A549 (cell line): ENCODE data around the gene REPS2. TPM values are rescaled to one million over a fixed set of nuclear protein-coding genes. Genes with fewer than 3 reads are reported as not detected.

ENCODE experiments used
- ATAC-seq, 2 experiments: fragments of 200-7000 bp in 1 of 2; fragments of >200 bp in 1 of 2; cut with Nextera tagmentation in 1 of 2; cut with Tn5 transposase in 1 of 2; 3 replicates each; pipeline versions ENCODE4 v1.8.0 to v1.9.1; 2018 to 2020; ENCODE audit warnings: mild to moderate bottlenecking in 1 of 2, moderate library complexity in 1 of 2
- CTCF ChIA-PET: fragments of 300-600 bp; sonication (Branson Sonifier 250); formaldehyde crosslinking; extraction: SDS; loops from one replicate; lab custom pipeline; 2021; ENCODE audit warnings: antibody characterized with exemption, inconsistent platforms; lab: Yijun Ruan, JAX
- POLR2A ChIA-PET: fragments of 350-600 bp; formaldehyde crosslinking; extraction: SDS; loops from one replicate; lab custom pipeline; 2021; ENCODE audit warnings: antibody characterized with exemption, inconsistent platforms; lab: Yijun Ruan, JAX
- DNase-seq, 2 experiments: peaks; one replicate each; pipeline versions ENCODE4 v3.0.0 to v3.0.0-alpha.2; 2011 to 2016; ENCODE audit warnings: low read depth in 1 of 2, low spot score in 1 of 2
- FAIRE-seq: peaks from 2 replicates; lab custom pipeline; 2011; peaks lifted over from hg19 to GRCh38; lab: Jason Lieb, UNC
- H3K27ac ChIP-seq, 2 experiments: fragments of >200 bp; sonication (Bioruptor Twin); formaldehyde crosslinking; 3 replicates each; pipeline ENCODE4 v1.5.1; 2016 to 2017
- H3K4me1 ChIP-seq: fragments of >200 bp; sonication (Bioruptor Twin); formaldehyde crosslinking; 3 replicates; pipeline ENCODE4 v1.6.1; 2016
- H3K4me2 ChIP-seq: fragments of >200 bp; sonication (Bioruptor Twin); formaldehyde crosslinking; 3 replicates; pipeline ENCODE4 v1.6.1; 2016
- H3K4me3 ChIP-seq: fragments of >200 bp; sonication (Bioruptor Twin); formaldehyde crosslinking; 3 replicates; pipeline ENCODE4 v1.5.1; 2016
- H3K9me3 ChIP-seq: fragments of >200 bp; sonication (Bioruptor Twin); formaldehyde crosslinking; 3 replicates; pipeline ENCODE4 v1.6.1; 2016
- CBX2 ChIP-seq: fragments of 200-600 bp; sonication (generic); IDR thresholded peaks from 2 replicates; pipeline ENCODE4 v1.6.1; 2016; ENCODE audit warnings: low read depth, mild to moderate bottlenecking, borderline replicate concordance
- CEBPB ChIP-seq, 2 experiments: fragments of >200 bp in 1 of 2; sonication (Bioruptor Twin) in 1 of 2; formaldehyde crosslinking in 1 of 2; IDR thresholded peaks; 2 replicates each; pipeline ENCODE4 v1.6.1; 2012 to 2016
- EHMT2 ChIP-seq: fragments of 200-600 bp; sonication (generic); IDR thresholded peaks from 2 replicates; pipeline ENCODE4 v1.6.1; 2016; ENCODE audit warnings: antibody characterized with exemption, low read depth, mild to moderate bottlenecking, moderate library complexity
- ESRRA ChIP-seq: fragments of 150-350 bp; IDR thresholded peaks from 2 replicates; pipeline ENCODE4 v1.6.1; 2014; ENCODE audit warnings: mild to moderate bottlenecking, low read length, borderline replicate concordance
- FOSL2 ChIP-seq, 2 experiments: fragments of 450-650 bp in 1 of 2; fragments of >200 bp in 1 of 2; sonication (Bioruptor Twin) in 1 of 2; formaldehyde crosslinking; IDR thresholded peaks; 2 replicates each; pipeline versions ENCODE4 v1.5.0 to v1.6.1; 2016 to 2020; ENCODE audit warnings: mild to moderate bottlenecking in 1 of 2, moderate library complexity in 1 of 2
- HOXA7 ChIP-seq: fragments of 250-450 bp; sonication (Bioruptor Pico); IDR thresholded peaks from 2 replicates; pipeline ENCODE4 v1.5.0; 2020; ENCODE audit warnings: mild to moderate bottlenecking, moderate library complexity
- HOXB5 ChIP-seq: fragments of 250-450 bp; sonication (Bioruptor Pico); IDR thresholded peaks from 2 replicates; pipeline ENCODE4 v1.5.0; 2020; ENCODE audit warnings: mild to moderate bottlenecking, moderate library complexity
- JUN ChIP-seq, 2 experiments: fragments of >200 bp; sonication (Bioruptor Twin); formaldehyde crosslinking; IDR thresholded peaks; 2 replicates in 1 of 2; 3 replicates in 1 of 2; pipeline ENCODE4 v1.6.1; 2016 to 2017
- MAZ ChIP-seq: fragments of 150-350 bp; IDR thresholded peaks from 2 replicates; pipeline ENCODE4 v1.6.1; 2014; ENCODE audit warnings: antibody characterized with exemption, low read depth, low read length, borderline replicate concordance
- NPAS2 ChIP-seq: fragments of 250-450 bp; sonication (Bioruptor Pico); IDR thresholded peaks from 2 replicates; pipeline ENCODE4 v1.8.0; 2022; ENCODE audit warnings: mild to moderate bottlenecking, moderate library complexity, borderline replicate concordance
- POLR2AphosphoS2 ChIP-seq: conservative IDR thresholded peaks from 2 replicates; pipeline ENCODE4 v1.6.1; 2012; ENCODE audit warnings: low read length, improper control_type of control experiment, inconsistent platforms
- RNF2 ChIP-seq: fragments of 200-600 bp; sonication (generic); IDR thresholded peaks from 2 replicates; pipeline ENCODE4 v1.6.1; 2016; ENCODE audit warnings: low read depth, mild to moderate bottlenecking, antibody characterized with exemption, moderate library complexity, borderline replicate concordance
- SREBF2 ChIP-seq: fragments of 450-650 bp; IDR thresholded peaks from 2 replicates; pipeline ENCODE4 v1.6.1; 2014; ENCODE audit warnings: mild to moderate bottlenecking, moderate library complexity
- TP53 ChIP-seq: fragments of 250-450 bp; sonication (Bioruptor Pico); IDR thresholded peaks from 2 replicates; pipeline ENCODE4 v1.5.0; 2021; ENCODE audit warnings: mild to moderate bottlenecking, moderate library complexity
- WGBS: methylation state at CpG from one replicate; pipeline ENCODE4 v1.1.6; 2017; ENCODE audit errors: missing lambda C conversion rate; 5-methylcytosine and 5-hydroxymethylcytosine counted together
- polyA plus RNA-seq, 4 experiments: library from polyadenylated mRNA; depleted of rRNA in 3 of 4; stranded (reverse); fragments of >200 nt; fragmentation: RNase III in 1 of 4; extraction: RNeasy Plus Mini Kit Qiagen cat#74134 plus additional on column Dnase treatment in 1 of 4; gene quantifications; 2 replicates in 3 of 4; 3 replicates in 1 of 4; pipeline ENCODE4 v1.2.3, GENCODE V29; 2011 to 2017
- TF ChIP-seq, protein P1 (sequence below): IDR thresholded peaks from 2 replicates; pipeline ENCODE4 v1.6.1; 2012; ENCODE audit warnings: low read depth, borderline replicate concordance
- TF ChIP-seq, protein P2 (sequence below): fragments of >200 bp; sonication (Bioruptor Twin); formaldehyde crosslinking; IDR thresholded peaks from 2 replicates; pipeline ENCODE4 v1.6.1; 2016
- TF ChIP-seq, protein P3 (sequence below): IDR thresholded peaks from 2 replicates; pipeline ENCODE4 v1.6.1; 2012
- TF ChIP-seq, protein P4 (sequence below): fragments of 250-450 bp; sonication (Bioruptor Pico); IDR thresholded peaks from 2 replicates; pipeline ENCODE4 v1.5.0; 2020; ENCODE audit warnings: low read depth, mild to moderate bottlenecking, moderate library complexity
- TF ChIP-seq, protein P5 (sequence below): fragments of 200-600 bp; sonication (generic); IDR thresholded peaks from 2 replicates; pipeline ENCODE4 v1.6.1; 2016; ENCODE audit warnings: antibody characterized with exemption, mild to moderate bottlenecking, moderate library complexity

The REPS2 gene
- polyA plus RNA-seq, 2 of the 4 experiments (the other 2 are of a cell fraction), result 0.17 to 0.76 TPM

DNA sequence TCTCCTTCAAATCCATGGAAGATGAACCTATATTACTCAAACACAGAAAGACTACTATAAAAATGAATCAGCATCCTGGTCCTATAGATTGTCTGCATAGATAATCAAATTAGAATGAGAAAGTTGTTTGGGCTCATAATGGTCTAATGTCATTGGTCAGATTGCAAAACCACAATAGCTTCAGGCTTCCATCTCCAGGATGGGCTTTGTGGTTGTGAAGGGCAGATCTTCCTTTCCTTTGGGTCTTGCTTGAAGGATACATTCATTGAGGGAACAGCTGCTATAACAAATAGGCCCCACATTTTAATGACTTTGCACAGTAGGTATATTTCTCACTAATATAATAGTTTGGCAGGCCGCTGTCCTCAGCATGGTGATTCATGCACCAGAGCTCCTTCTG, 94.3 kb downstream of the REPS2 start:
- Histone ChIP-seq H3K4me1 (no peaks in the 10 kb centered on the region), H3K4me3 (no peak overlapping the region), H3K4me2 (no peak overlapping the region), H3K9me3 (no peaks in the 10 kb centered on the region), H3K27ac (no peak overlapping the region)
- TF ChIP-seq RNF2, result no peak
- no peak for TF ChIP-seq EHMT2
- TF ChIP-seq SREBF2, result no peak
- TF ChIP-seq MAZ, result no peak
- no peak for TF ChIP-seq JUN (IDR thresholded peaks at IDR 0.05)
- TF ChIP-seq, protein P1, sequence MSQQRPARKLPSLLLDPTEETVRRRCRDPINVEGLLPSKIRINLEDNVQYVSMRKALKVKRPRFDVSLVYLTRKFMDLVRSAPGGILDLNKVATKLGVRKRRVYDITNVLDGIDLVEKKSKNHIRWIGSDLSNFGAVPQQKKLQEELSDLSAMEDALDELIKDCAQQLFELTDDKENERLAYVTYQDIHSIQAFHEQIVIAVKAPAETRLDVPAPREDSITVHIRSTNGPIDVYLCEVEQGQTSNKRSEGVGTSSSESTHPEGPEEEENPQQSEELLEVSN, result no peak
- TF ChIP-seq, protein P2, sequence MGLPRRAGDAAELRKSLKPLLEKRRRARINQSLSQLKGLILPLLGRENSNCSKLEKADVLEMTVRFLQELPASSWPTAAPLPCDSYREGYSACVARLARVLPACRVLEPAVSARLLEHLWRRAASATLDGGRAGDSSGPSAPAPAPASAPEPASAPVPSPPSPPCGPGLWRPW, result no peak
- TF ChIP-seq POLR2AphosphoS2, result no peak
- FAIRE-seq, result no peak
- 42% methylated on average over 1 of the region's 1 CpG for WGBS
- ChIA-PET CTCF (interaction anchor here (1.1 to 9.6 kb wide), 3 partner anchors 18 to 214 kb away, joined by 3 to 161 read pairs (median 16); no protein-coding TSS in a partner anchor), POLR2A (no interaction called here)
- no peak for ATAC-seq
- no peak for DNase-seq

DNA sequence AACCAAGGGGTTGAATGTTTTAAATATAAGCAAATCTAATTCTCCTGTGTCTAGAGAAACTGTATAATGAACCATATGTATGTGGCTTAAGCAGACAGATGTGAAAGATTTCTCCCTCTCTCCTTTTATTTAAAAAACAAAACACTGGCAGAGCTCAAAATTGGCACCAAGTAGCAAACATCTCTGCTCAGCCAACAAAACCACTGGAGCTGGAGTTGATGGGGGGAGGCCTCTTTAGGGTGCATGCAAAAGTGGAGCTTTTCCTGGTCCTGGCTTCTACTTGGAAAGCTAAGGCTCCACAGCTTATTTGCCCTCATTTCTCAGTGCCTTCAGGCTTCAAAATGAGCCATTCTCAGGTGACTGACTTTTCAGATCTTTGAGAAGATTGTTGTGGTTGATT, 95.6 kb downstream of the REPS2 start:
- Histone ChIP-seq H3K4me3 (no peak overlapping the region), H3K4me1 (no peaks in the 10 kb centered on the region), H3K4me2 (no peak overlapping the region), H3K9me3 (no peaks in the 10 kb centered on the region), H3K27ac (no peak overlapping the region)
- ATAC-seq, result no peak
- TF ChIP-seq, protein P3, sequence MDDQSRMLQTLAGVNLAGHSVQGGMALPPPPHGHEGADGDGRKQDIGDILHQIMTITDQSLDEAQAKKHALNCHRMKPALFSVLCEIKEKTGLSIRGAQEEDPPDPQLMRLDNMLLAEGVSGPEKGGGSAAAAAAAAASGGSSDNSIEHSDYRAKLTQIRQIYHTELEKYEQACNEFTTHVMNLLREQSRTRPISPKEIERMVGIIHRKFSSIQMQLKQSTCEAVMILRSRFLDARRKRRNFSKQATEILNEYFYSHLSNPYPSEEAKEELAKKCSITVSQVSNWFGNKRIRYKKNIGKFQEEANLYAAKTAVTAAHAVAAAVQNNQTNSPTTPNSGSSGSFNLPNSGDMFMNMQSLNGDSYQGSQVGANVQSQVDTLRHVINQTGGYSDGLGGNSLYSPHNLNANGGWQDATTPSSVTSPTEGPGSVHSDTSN, result no peak
- TF ChIP-seq, protein P4, sequence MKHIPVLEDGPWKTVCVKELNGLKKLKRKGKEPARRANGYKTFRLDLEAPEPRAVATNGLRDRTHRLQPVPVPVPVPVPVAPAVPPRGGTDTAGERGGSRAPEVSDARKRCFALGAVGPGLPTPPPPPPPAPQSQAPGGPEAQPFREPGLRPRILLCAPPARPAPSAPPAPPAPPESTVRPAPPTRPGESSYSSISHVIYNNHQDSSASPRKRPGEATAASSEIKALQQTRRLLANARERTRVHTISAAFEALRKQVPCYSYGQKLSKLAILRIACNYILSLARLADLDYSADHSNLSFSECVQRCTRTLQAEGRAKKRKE (CRISPR knock-in tag), result no peak
- no peak for TF ChIP-seq NPAS2 (CRISPR knock-in tag)
- no peak for TF ChIP-seq FOSL2 (IDR thresholded peaks at IDR 0.05)
- TF ChIP-seq FOSL2 (CRISPR knock-in tag; IDR thresholded peaks at IDR 0.05), result no peak
- no peak for TF ChIP-seq CEBPB (IDR thresholded peaks at IDR 0.05)
- TF ChIP-seq TP53 (CRISPR knock-in tag), result no peak
- TF ChIP-seq, protein P5, sequence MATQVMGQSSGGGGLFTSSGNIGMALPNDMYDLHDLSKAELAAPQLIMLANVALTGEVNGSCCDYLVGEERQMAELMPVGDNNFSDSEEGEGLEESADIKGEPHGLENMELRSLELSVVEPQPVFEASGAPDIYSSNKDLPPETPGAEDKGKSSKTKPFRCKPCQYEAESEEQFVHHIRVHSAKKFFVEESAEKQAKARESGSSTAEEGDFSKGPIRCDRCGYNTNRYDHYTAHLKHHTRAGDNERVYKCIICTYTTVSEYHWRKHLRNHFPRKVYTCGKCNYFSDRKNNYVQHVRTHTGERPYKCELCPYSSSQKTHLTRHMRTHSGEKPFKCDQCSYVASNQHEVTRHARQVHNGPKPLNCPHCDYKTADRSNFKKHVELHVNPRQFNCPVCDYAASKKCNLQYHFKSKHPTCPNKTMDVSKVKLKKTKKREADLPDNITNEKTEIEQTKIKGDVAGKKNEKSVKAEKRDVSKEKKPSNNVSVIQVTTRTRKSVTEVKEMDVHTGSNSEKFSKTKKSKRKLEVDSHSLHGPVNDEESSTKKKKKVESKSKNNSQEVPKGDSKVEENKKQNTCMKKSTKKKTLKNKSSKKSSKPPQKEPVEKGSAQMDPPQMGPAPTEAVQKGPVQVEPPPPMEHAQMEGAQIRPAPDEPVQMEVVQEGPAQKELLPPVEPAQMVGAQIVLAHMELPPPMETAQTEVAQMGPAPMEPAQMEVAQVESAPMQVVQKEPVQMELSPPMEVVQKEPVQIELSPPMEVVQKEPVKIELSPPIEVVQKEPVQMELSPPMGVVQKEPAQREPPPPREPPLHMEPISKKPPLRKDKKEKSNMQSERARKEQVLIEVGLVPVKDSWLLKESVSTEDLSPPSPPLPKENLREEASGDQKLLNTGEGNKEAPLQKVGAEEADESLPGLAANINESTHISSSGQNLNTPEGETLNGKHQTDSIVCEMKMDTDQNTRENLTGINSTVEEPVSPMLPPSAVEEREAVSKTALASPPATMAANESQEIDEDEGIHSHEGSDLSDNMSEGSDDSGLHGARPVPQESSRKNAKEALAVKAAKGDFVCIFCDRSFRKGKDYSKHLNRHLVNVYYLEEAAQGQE, result no peak
- no peak for TF ChIP-seq POLR2AphosphoS2
- TF ChIP-seq ESRRA, result no peak
- no peak for TF ChIP-seq HOXB5 (CRISPR knock-in tag)
- TF ChIP-seq CBX2, result no peak
- no peak for TF ChIP-seq HOXA7 (CRISPR knock-in tag)
- ChIA-PET POLR2A (no interaction called here), CTCF (interaction anchor here (1.1 to 9.6 kb wide), 5 partner anchors 14 to 158 kb away, joined by 3 to 161 read pairs (median 3); no protein-coding TSS in a partner anchor)
- FAIRE-seq, result no peak
- no peak for DNase-seq
